GM21717 (cell line): Measurements from ENCODE around the gene ZDHHC16.
"Not testable (repeated sequence)": the region's sequence is repeated elsewhere in the genome, so short reads cannot be mapped to it uniquely, and the experiment has no call there.

ENCODE experiments used
- ATAC-seq: cut with Tn5 transposase; IDR thresholded peaks from one replicate; pipeline ENCODE4 v1.9.1; 2021; ENCODE audit warnings: mild to moderate bottlenecking, moderate library complexity; ENCODE audit not compliant: unreplicated experiment

ZDHHC16 gene

GRCh38 chr10:97475936-97476594, 30.1 kb downstream of the ZDHHC16 start:
- no peak for ATAC-seq

GRCh38 chr10:97479410-97479809, 33.4 kb downstream of the ZDHHC16 start:
- ATAC-seq = not testable (repeated sequence)

DNA sequence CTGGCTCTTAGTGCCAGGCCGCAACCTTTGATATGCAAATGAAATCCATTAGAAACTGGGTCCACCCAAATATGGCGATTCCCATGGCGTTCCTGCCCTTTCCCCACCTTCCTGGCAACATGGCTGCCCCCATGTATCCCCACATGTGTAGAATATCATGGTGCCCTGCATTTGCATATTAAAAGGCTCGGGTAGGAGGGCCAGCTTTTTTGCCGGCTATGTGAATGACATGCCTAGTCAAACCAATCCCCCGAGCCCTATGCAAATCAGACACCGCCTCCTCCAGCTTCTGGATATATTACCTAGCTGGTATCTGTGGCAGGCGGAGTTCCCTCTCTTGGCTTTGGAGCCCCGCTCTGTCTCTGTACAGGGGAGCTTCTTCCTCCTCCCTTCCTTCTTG, 34.0 kb downstream of the ZDHHC16 start:
- ATAC-seq = no peak

GRCh38 chr10:97481071-97481470, 35.1 kb downstream of the ZDHHC16 start:
- no peak for ATAC-seq

DNA sequence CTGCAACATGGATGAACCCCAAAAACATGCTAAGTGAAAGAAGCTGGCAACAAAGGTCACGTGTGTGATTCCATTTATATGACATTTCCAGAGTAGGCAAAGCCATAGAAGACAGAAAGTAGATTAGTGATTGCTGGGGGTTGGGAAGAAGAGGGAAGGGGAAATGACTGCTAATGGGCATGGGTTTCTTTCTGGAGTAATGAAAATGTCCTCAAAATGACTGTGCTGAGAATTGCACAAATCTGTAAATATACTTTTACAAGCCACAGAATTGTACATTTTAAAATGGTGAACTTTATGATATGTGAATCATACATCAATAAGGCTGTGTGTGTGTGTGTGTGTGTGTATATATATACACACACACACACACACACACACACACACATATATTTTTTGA, 36.4 kb downstream of the ZDHHC16 start:
- no peak for ATAC-seq

GRCh38 chr10:97483506-97483905, 37.5 kb downstream of the ZDHHC16 start:
- ATAC-seq = no peak

- ATAC-seq = no peak
Observed at GRCh38 chr10:97483921-97484320, 37.9 kb downstream of the ZDHHC16 start.

- ATAC-seq = no peak
Observed at GRCh38 chr10:97485647-97486281, 39.8 kb downstream of the ZDHHC16 start.

DNA sequence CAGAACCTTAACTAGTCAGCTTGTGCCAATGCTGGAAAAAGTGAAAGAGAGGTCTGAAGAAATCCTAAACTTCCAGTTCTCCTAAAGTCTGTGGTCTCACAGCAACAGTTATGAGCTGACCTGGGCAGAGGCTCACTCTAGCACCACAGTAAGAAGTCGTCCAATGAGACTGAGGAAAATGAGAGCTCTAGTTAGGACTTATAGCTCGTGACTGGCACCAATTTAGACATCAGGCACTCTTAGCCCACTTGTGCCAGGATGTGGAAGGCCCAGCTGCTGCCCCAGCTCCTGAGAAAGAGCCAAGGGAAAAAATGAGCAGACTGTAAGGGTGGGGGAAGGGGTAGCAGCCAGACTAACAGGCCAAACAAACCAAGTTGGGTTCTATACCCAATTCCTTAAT, 44.6 kb downstream of the ZDHHC16 start:
- no peak for ATAC-seq

GRCh38 chr10:97494151-97494550, 48.2 kb downstream of the ZDHHC16 start:
- no peak for ATAC-seq

DNA sequence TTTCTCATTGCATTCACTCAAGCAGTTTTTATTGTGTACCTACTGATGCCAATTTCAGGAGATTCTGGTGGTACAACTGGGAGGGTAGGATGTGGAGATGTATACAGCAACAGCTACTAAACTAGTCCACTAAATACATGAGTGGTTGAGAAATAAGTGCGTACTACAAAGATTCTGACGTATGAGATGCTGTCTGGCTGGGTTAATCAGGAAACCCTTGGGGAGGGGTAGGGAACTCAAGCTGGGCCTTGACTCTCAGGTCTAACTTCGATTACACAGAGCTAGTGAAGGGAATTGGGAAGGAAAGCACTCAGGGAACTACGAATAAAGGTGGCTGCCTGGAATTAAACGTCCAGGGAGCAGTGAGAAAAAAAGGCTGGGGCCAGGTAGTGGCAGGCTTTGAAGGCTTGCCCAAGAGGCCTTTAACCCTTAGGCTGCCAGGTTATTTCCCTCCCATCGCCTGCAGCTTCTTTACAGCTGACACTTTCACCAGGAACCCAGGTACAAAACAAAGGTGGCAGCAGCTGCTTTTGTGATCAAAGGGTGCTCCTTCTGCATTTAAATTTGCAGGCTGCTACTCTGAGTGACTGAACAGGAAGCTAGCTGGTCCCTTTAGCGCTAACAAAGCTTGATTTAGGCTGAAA, 49.0 kb downstream of the ZDHHC16 start:
- ATAC-seq = no peak

DNA sequence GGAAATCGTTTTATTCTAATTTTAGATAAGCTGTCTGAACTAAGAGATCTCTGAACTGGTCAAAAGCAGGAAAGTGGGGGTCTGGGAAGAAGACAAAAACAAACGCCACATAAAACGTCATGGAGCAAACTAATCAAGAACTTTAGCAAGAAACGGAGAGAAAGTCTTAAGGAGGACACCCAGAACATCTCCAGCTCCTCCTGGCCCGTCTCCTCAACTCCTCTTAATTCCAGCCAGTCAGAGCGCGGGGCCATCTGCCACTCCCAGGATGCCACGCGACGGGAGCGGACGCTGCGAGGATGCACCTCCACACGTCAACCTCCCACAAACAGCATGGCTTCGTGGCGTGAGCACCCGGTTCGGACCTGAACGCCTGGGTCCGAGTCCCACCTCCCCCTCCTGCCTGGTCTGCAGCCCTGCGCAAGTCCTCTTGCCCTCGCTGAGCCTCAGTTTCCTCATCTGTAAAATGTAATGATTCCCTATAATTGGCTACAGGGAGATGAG, 51.6 kb downstream of the ZDHHC16 start:
- ATAC-seq = peak; percentile 32

DNA sequence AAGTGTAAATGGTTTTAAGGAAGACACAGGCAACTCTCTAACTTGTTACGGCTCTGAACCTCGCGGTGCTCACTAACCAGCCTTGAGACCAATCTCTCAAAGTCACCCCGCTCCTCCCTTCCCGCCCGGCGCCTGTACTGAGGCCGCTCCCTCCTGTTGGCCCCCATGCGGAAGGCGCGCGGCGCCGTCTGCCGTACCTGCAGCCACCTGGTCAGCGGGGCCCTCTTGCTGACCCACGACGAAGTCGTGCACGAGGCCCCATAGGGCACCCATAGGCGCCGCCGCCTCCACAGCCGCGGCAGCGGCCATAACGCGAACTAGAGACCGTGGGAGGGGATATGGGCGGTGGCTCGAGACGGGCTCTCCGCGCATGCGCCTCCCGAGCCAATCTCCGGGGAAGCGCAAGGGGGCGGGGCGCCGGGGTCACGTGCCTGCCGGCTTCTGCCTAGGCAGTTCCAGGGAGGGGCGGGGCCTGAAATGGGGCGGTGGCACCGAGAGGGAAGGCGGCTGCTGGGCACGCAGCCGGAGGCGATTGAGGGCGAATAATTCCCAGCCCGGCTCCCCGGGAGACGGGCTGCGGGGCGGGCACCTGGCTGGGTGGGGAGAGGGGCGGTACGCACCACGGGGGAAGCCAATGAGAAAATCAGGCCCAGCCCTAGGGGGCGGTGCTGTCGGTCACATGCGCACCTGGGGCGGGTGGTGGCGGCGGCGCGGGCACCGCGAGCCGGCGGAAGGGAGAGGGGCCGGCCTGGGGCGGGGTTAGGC, 52.3 kb downstream of the ZDHHC16 start, which contains the start of gene MMS19:
Gene MMS19 (minus strand): TSS at position 347 of the 765 bp plus-strand sequence. CDS start 38 bp downstream, at position 309.
- ATAC-seq = peak; percentile 89

DNA sequence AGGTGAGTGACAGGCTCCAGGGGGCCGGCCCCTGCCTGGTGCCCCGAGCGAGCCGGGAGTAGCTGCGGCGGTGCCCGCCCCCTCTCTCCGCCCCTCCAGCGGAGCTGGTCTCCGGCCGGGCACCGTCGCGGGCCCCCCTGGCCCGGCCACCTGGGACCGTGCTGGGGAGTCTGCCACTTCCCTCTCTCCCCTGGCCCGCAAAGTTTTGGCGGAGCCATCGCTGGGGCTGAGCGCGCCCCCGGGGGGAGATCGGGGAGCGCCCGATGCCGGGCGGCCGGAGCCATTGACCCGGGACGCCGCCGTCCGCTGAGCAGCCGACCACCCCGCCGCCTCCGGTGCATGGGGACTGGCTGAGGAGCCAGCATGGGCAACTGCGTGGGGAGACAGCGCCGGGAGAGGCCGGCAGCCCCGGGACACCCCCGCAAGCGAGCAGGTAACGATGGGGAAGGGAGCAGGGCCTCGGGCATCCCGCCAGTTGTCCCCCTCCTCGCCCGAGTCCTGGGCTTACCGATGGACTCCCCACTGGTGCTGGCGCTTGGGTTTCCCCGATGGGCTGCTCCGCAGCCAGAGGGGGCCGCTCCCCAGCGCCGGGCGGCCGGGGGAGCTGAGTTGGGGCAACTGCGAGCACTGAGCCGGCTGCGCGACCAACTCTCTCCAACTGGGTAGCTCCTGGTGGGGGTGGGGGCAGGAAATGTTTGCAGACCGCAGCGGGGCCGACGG, 53.0 kb downstream of the ZDHHC16 start, which contains the start of gene UBTD1:
Gene UBTD1 (plus strand): TSS at position 84 of the 720 bp plus-strand sequence. CDS start 280 bp downstream, at position 364.
- ATAC-seq = peak; percentile 6

- no peak for ATAC-seq
Observed at GRCh38 chr10:97499561-97500296, 53.8 kb downstream of the ZDHHC16 start.

DNA sequence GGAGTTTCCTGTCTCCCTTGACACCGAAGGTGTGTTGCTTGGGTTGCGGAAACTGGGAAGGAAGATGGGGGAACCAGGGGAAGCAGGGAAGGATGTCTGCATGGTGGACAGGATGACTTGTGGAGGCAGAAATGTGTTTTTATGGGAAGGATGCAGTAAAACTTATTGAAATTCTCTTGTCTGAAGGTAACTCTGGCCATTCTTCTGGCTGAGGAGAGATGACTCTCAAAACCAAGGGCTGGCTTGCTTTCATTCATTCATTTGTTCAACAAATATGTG, 54.3 kb downstream of the ZDHHC16 start:
- no peak for ATAC-seq

DNA sequence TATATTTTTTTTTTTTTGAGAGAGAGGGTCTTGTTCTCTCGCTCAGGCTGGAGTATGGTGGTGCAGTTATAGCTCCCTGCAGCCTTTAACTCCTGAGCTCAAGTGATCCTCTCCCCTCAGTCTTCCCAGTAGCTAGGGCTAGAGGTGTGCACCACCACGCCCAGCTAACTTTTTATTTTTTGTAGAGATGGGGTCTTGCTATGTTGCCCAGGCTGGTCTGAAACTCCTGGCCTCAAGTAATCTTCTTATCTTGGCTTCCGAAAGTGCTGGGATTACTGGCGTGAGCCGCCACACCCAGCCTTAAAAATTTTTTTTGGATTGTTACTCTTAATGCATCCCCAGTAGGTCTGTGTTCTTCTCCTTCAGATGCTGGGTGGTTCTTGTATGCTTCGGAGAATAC, 56.9 kb downstream of the ZDHHC16 start:
- no peak for ATAC-seq

- ATAC-seq = no peak
Observed at GRCh38 chr10:97503406-97503805, 57.4 kb downstream of the ZDHHC16 start.

GRCh38 chr10:97505152-97505551, 59.2 kb downstream of the ZDHHC16 start:
- ATAC-seq = no peak
